Activated CD4-positive, alpha-beta T cell treated with anti-CD3 and anti-CD28 coated beads, Interleukin-2, amount 10 ng/mL, durations not matched to agents 7 days and 5 days (primary cell): ENCODE data around the gene DAB2IP. TPM values are rescaled to one million over a fixed set of nuclear protein-coding genes. Genes with fewer than 3 reads are reported as not detected.
"Not testable (repeated sequence)": the region's sequence is repeated elsewhere in the genome, so short reads cannot be mapped to it uniquely, and the experiment has no call there.

Experiments used
- CTCF ChIA-PET: fragments of 350-600 bp; sonication (Branson Sonifier 250); formaldehyde crosslinking; loops from one replicate; lab custom pipeline; 2021; ENCODE audit warnings: antibody characterized with exemption; lab: Charles Lee
- POLR2A ChIA-PET: fragments of 350-600 bp; sonication (Branson Sonifier 250); formaldehyde crosslinking; loops from one replicate; lab custom pipeline; 2021; ENCODE audit warnings: antibody characterized with exemption; lab: Charles Lee
- DNase-seq: peaks from one replicate; pipeline ENCODE4 v3.0.0-alpha.2; 2020
- H3K27ac Mint-ChIP-seq: one replicate; pipeline ENCODE4 v1.8.0; 2021; ENCODE audit warnings: mild to moderate bottlenecking, moderate library complexity, mixed read lengths
- H3K27me3 Mint-ChIP-seq: one replicate; pipeline ENCODE4 v1.8.0; 2021; ENCODE audit warnings: mixed read lengths
- H3K36me3 Mint-ChIP-seq: one replicate; pipeline ENCODE4 v1.8.0; 2021; ENCODE audit warnings: low read depth, mixed read lengths
- H3K4me1 Mint-ChIP-seq: one replicate; pipeline ENCODE4 v1.8.0; 2021; ENCODE audit warnings: mixed read lengths
- H3K4me3 Mint-ChIP-seq: one replicate; pipeline ENCODE4 v1.8.0; 2021; ENCODE audit warnings: mild to moderate bottlenecking, moderate library complexity, mixed read lengths
- H3K9me3 Mint-ChIP-seq: one replicate; pipeline ENCODE4 v1.8.0; 2021; ENCODE audit warnings: mixed read lengths
- total RNA-seq, 2 experiments: library from RNA; stranded (reverse); gene quantifications; one replicate each; pipeline ENCODE4 v1.2.3, GENCODE V29; 2021

DAB2IP gene
- total RNA-seq, 2 experiments from 2014 or later, result not detected

DNA sequence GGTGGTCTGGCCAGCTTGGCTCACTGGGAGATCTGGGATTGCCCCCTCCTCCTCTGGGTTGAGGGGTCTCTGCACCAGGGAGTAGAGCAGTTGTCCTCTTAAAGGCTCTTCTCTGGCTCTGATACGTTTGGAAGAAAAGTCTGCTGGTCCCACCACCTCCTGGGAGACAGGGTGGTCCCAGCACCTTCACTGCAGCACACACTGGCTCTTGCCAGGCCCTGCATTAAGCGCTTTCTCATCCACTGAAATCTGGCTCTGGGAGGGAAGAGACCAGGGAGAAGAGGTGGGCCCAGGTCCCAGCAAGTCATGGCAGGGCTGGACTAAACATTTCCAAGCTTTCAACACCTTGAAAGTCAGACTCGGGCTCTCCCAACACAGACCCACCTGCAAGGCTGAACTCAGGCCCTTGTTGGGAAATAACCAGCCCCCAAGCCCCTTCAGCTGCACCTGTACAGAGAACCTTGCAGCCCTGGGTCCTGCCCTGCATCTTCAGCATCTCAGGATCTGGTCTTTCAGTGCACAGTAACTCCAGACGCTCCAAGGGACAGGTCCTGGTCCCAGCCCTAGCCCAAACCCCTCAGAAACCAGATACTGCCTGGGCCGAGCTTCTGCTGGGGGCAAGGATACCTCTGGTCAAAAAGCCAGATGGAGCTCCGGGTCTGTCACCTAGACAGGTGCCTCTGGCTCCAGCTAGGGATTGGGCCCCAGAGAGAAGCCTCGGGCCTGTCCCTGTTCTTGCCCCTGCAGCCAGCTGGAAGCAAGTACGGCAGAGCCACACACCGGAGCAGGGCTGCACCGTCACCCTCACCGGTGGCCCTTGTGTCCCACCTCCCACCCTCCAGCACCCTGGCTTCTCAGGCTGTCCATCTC is 134.5 kb downstream of the DAB2IP start:
- POLR2A ChIA-PET, result interaction anchor here (0.6 kb wide), 1 partner anchor 696 kb away, joined by 3 read pairs; no protein-coding TSS in a partner anchor
- Mint-ChIP-seq H3K4me1 (peaks cover 24% of the 10 kb centered on the region), H3K36me3 (no peaks in the 10 kb centered on the region), H3K27ac (peak overlapping the region; percentile 69), H3K4me3 (no peak overlapping the region), H3K9me3 (no peaks in the 10 kb centered on the region), H3K27me3 (no peaks in the 10 kb centered on the region)
- no peak for DNase-seq
- CTCF ChIA-PET, result interaction anchor here (0.7 kb wide), 1 partner anchor 105 kb away, joined by 3 read pairs; no protein-coding TSS in a partner anchor

DNA sequence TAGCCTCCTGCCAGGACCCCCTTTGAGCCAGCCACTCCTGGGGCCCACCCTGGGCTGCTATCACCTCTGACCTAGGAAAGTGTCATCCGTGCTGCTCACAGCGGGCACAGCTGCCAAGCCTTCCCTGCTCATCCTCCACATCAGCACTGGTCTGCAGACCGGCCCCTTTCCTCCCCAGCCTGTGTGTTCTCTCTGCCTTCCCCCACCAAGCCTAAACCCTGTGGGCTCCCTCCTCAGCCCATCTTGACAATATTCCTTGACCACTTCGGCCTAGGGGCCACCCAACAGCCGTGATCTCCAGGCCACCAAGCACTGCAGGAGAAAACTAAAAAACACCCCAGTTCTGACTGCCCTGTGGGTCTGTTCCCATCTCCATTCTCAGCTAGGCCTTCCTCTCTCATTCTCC is 135.1 kb downstream of the DAB2IP start:
- Mint-ChIP-seq H3K36me3 (no peaks in the 10 kb centered on the region), H3K27ac (no peak overlapping the region), H3K4me3 (no peak overlapping the region), H3K9me3 (no peaks in the 10 kb centered on the region), H3K27me3 (no peaks in the 10 kb centered on the region), H3K4me1 (peaks cover 24% of the 10 kb centered on the region)
- CTCF ChIA-PET, result interaction anchor here (0.7 kb wide), 1 partner anchor 106 kb away, joined by 3 read pairs; no protein-coding TSS in a partner anchor
- no peak for DNase-seq
- POLR2A ChIA-PET, result no interaction called here

DNA sequence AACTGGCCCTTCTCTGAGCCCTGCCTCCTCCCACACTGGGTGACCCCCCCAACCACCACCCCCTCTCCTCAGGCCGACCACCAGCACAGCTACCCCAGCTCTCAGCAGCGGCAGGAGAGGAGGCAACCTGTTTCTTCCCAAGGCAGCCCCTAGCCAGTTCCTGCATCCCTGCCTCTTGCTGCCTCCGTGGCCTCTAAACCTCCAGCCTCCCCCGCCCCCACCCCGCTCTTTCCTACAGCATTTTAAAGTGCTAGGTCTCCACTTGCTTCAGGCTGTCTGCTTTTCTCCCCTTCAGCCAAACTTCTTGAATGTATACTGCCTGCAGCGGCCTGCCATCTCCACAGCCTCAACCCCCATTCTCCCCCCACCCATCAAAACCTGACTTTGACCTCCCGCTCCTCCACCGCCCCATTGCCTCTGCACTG is 135.6 kb downstream of the DAB2IP start:
- DNase-seq, result no peak
- Mint-ChIP-seq H3K9me3 (no peaks in the 10 kb centered on the region), H3K36me3 (no peaks in the 10 kb centered on the region), H3K4me1 (peaks cover 24% of the 10 kb centered on the region), H3K4me3 (no peak overlapping the region), H3K27me3 (no peaks in the 10 kb centered on the region), H3K27ac (peak overlapping the region; percentile 32)
- POLR2A ChIA-PET, result no interaction called here
- CTCF ChIA-PET, result no interaction called here

DNA sequence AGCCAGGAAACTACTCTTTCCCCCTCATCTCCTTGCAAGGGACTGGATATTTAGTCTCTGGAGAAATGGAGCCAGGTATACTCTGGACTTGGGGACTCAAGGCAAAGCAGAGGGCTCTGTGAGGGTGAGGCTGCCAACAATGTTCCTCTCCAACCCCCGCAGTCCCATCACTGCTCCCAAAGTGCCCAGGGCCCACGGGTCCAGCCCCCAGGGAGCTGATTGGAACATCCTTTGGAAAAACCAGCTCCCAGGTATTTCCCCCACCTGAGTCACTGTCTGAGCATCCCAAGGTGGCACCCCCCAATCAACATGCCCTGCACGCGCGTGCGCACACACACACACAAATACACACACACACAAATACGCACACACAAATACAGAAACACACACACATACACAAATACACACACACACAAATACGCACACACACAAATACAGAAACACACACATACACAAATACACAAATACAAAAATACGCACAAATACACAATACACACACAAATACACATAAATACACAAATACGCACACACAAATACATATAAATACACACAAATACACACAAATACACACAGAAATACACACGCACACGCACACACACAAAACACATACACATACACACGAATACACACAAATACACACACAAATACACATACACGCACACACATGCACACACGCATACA is 137.4 kb downstream of the DAB2IP start:
- POLR2A ChIA-PET, result no interaction called here
- Mint-ChIP-seq H3K36me3 (no peaks in the 10 kb centered on the region), H3K4me1 (peaks cover 15% of the 10 kb centered on the region), H3K27ac (no peak overlapping the region), H3K9me3 (no peaks in the 10 kb centered on the region), H3K27me3 (no peaks in the 10 kb centered on the region), H3K4me3 (no peak overlapping the region)
- CTCF ChIA-PET, result no interaction called here
- no peak for DNase-seq

DNA sequence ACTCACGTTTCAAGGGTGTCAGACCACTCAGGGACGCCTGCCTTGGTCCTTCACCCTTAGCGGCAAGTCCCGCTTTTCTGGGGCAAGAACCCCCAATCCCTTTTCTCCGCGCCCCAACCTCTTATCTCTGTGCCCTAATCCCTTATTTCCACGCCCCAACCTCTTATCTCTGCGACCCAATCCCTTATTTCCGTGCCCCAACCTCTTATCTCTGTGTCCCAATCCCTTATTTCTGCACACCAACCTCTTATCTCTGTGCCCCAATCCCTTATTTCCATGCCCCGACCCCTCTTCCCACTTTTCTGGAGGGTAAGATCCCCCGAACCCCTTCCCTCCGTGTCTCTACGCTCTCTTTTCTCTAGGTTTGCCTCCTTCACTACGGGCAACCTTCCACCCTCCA is 139.4 kb downstream of the DAB2IP start:
- Mint-ChIP-seq H3K9me3 (no peaks in the 10 kb centered on the region), H3K27me3 (no peaks in the 10 kb centered on the region), H3K4me1 (peaks cover 2% of the 10 kb centered on the region), H3K4me3 (no peak overlapping the region), H3K36me3 (no peaks in the 10 kb centered on the region), H3K27ac (no peak overlapping the region)
- ChIA-PET CTCF (no interaction called here), POLR2A (no interaction called here)
- DNase-seq, result no peak

DNA sequence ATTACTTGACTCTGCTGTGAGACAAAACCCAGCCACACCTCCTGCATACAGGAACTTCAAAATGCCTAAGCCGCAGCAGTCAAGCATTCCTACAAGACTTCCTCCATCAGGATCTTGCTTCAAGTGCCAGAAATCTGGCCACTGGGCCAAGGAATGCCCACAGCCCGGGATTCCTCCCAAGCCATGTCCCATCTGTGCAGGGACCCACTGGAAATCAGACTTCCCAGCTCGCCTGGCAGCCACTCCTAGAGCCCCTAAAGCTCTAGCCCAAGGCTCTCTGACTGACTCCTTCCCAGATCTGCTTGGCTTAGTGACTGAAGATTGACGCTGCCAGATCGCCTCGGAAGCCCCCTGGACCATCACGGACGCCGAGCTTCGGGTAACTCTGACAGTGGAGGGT is 141.0 kb downstream of the DAB2IP start:
- H3K36me3 Mint-ChIP-seq, H3K27ac Mint-ChIP-seq, H3K9me3 Mint-ChIP-seq, H3K27me3 Mint-ChIP-seq, DNase-seq, POLR2A ChIA-PET, H3K4me1 Mint-ChIP-seq, H3K4me3 Mint-ChIP-seq: not testable (repeated sequence)
- CTCF ChIA-PET, result interaction anchor here (0.7 kb wide), 1 partner anchor 49 kb away, joined by 3 read pairs; no protein-coding TSS in a partner anchor

DNA sequence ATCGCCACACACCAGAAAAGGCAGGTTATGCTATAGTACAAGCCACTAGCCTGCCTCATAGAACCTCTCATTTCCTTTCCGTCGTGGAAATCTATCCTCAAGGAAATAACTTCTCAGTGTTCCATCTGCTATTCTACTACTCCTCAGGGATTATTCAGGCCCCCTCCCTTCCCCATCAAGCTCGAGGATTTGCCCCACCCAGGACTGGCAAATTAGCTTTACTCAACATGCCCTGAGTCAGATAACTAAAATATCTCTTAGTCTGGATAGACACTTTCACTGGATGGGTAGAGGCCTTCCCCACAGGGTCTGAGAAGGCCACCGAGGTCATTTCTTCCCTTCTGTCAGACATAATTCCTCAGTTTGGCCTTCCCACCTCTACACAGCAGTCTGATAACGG is 142.9 kb downstream of the DAB2IP start:
- H3K27ac Mint-ChIP-seq, H3K9me3 Mint-ChIP-seq, DNase-seq, H3K4me3 Mint-ChIP-seq, H3K36me3 Mint-ChIP-seq, POLR2A ChIA-PET, H3K4me1 Mint-ChIP-seq, H3K27me3 Mint-ChIP-seq, CTCF ChIA-PET: not testable (repeated sequence)

DNA sequence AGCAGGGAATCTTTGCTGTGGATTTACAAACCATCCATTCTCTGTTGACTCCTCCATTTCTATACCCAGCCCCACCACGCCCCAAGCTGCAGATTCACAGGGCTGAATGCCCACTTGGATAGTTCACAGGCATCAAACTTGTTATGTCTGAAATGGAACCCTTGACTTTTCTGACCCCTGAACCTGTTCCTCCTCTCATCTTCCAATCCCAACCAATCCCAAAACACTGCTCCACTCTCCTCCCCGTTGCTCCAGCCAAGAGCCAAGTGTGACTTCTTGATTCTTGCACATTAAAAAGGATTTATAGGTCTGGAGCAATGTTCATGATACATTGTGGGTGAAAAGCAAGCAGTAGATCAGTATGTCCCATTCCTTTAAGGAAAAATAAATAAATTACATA is 145.6 kb downstream of the DAB2IP start:
- no peaks in the 10 kb centered on the region for H3K9me3 Mint-ChIP-seq
- CTCF ChIA-PET, result no interaction called here

DNA sequence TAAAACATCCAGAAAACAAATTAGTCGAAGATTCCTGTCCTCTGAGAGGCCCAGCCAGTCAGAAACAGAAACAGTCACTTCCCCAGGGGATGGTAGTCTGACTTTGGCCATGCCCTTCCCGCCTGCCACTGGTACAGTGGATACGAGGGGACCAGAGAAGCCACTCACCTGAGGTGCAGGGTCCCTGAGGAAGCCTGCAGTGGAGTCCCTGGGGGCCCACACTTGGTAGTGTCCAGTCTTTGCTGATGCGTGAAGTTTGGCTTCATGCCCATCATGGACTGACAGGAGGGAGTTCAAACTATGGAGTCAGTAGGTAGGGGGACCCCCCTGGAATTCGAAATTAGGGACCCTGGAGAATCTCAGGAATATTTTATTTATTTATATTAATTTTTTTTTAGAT is 147.5 kb downstream of the DAB2IP start:
- Mint-ChIP-seq H3K9me3 (peaks cover under 1% of the 10 kb centered on the region), H3K4me1 (no peaks in the 10 kb centered on the region), H3K36me3 (no peaks in the 10 kb centered on the region), H3K4me3 (no peak overlapping the region), H3K27me3 (peaks cover 13% of the 10 kb centered on the region), H3K27ac (no peak overlapping the region)
- CTCF ChIA-PET, result no interaction called here
- DNase-seq, result no peak
- POLR2A ChIA-PET, result no interaction called here

More for the DNA sequence above, 145.6 kb downstream of the DAB2IP start:
- Mint-ChIP-seq H3K36me3 (no peaks in the 10 kb centered on the region), H3K27me3 (peaks cover 8% of the 10 kb centered on the region), H3K4me1 (peaks cover 2% of the 10 kb centered on the region), H3K4me3 (no peak overlapping the region), H3K27ac (no peak overlapping the region)
- no peak for DNase-seq
- POLR2A ChIA-PET, result no interaction called here

DNA sequence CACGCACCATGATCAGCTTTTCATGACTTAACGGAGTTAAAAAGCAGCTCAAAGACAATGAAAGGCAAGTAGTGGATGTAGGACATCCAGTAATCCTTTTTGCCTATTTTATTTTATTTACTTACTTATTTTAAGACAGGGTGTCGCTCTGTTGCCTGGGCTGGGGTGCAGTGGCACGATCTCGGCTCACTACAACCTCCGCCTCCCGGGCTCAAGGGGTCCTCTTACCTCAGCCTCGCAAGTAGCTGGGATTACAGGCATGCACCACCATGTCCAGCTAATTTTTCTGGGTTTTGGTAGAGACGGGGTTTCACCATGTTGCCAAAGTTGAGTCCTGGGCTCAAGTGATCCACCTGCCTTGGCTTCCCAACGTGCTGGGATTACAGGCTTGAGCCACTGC is 148.9 kb downstream of the DAB2IP start:
- Mint-ChIP-seq H3K4me1 (no peaks in the 10 kb centered on the region), H3K9me3 (peaks cover 6% of the 10 kb centered on the region), H3K36me3 (no peaks in the 10 kb centered on the region), H3K27me3 (peaks cover 20% of the 10 kb centered on the region), H3K27ac (no peak overlapping the region), H3K4me3 (no peak overlapping the region)
- ChIA-PET CTCF (interaction anchor here (0.8 kb wide), 1 partner anchor 16 kb away, joined by 3 read pairs; no protein-coding TSS in a partner anchor), POLR2A (no interaction called here)
- no peak for DNase-seq

DNA sequence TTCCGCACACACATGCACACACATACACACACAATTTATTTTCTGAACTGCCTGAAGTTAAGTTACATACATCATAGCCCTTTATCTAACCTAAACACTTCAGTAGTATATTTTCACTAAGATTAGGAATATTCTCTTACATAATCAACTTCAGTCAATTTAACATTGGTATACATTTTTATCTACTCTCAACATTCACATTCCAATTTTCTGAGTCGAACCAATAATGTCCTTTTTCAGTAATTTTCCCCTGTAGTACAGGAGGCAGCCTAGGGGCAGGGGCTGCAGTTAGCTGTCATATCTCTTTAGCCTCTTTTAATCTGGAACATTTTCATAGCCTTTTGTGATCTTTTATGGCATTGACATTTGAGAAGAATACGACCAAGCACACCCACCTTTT is 150.1 kb downstream of the DAB2IP start:
- H3K4me3 Mint-ChIP-seq, result no peak overlapping the region
- POLR2A ChIA-PET, result no interaction called here
- H3K27ac Mint-ChIP-seq, result no peak overlapping the region
- H3K27me3 Mint-ChIP-seq, result peaks cover 20% of the 10 kb centered on the region
- no peaks in the 10 kb centered on the region for H3K36me3 Mint-ChIP-seq
- peaks cover 6% of the 10 kb centered on the region for H3K9me3 Mint-ChIP-seq
- H3K4me1 Mint-ChIP-seq, result no peaks in the 10 kb centered on the region
- DNase-seq, result no peak
- CTCF ChIA-PET, result no interaction called here

DNA sequence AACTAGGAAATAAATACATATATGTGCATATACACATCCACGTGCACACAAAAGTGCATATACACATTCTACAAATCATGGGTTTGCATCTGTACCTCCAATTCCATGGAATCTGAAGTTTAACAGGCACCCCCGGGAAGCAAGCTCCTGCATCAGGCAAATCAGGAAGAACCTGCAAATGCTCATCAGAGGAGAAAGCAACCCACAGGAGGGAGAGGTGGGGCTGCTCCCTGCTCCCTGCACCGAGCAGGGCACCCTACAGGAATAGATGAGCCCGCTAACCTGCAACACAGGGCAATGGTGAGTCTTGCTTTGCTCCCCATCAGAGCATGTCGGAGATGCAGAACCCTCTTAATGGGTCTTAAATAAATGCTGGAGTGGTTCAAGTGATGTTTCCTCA is 151.3 kb downstream of the DAB2IP start:
- H3K27ac Mint-ChIP-seq, result no peak overlapping the region
- peaks cover 18% of the 10 kb centered on the region for H3K27me3 Mint-ChIP-seq
- ChIA-PET POLR2A (no interaction called here), CTCF (no interaction called here)
- DNase-seq, result no peak
- H3K36me3 Mint-ChIP-seq, result no peaks in the 10 kb centered on the region
- H3K4me1 Mint-ChIP-seq, result no peaks in the 10 kb centered on the region
- peaks cover 6% of the 10 kb centered on the region for H3K9me3 Mint-ChIP-seq
- no peak overlapping the region for H3K4me3 Mint-ChIP-seq
